ENCODE data around the gene CIPC.

CIPC gene

DNA sequence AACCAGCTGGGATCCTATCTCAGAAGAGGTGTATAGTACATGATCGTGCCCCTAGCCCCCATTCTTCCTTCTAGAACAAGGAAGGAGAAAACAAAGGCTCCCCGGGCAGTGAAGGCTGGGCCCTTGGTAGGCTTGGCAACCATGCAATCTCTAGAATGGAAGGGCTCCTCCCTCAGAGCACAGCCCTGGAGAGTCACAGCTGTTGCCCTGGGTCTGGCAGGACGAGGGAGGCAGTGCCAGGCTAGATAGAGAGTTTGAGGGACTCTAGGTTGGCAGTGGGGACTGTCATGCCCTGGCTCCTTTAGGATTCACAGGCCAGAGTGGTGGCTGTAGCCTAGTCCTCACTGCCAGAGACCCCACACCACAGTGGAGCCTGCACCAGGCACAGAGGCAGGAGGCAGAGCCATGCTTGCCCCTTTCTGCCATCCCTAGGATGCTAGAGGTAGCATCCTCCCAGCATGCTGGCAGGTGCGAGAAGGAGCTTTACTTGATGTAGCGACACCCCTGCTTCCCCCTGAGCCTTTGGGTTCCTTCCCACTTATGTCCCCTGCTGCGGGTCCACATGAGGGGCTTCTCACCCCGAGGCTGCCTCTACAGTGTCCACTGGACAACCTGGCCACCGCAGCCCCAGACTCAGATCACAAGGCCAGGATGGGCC is 33.4 kb upstream of the CIPC start:
- TF ChIP-seq ZNF274 (IDR thresholded peaks at IDR 0.05; ENCODE audit: low read depth, low read length), result no peak

DNA sequence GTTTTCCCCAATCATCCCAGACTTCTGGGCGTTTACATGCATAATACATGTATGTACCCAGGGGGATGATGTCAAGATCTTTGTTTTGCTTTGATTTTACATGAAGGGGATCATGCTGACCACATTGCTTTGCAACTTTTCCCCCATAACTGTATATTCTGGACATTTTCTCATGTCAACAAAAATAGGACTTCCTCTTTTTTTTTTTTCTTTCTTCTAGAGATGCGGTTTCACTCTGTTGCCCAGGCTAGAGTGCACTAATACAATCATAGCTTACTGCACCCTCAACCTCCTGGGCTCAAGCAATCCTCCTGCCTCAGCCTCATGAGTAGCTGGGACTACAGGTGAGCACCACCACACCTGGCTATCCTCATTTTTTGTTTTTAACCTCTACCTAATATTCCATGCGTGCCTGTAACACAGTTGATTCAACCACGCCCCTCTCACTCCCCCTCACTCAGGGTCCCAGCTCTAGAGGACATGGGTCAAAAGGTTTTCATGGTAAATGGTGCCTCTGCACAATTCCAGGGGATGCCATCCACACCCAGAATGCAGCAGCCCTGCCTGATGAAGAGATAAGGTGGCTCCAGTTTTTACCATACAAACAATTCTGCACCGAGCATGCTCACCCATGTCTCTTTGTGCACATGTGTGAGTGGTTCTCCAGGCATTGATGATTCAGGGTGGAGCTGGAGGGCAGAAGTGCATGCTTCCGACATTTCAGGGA is 32.0 kb upstream of the CIPC start:
- TF ChIP-seq ZNF274 (IDR thresholded peaks at IDR 0.05; ENCODE audit: low read depth, low read length), result no peak
- H3K4me3 ChIP-seq (ENCODE audit: low read length), result no peak overlapping the region

More for the DNA sequence above, 33.4 kb upstream of the CIPC start:
- H3K4me3 ChIP-seq (ENCODE audit: low read length), result no peak overlapping the region

GRCh38 chr14:77066578-77067172 is 31.4 kb upstream of the CIPC start:
- H3K4me3 ChIP-seq (ENCODE audit: low read length), result no peak overlapping the region
- TF ChIP-seq ZNF274 (IDR thresholded peaks at IDR 0.05; ENCODE audit: low read depth, low read length), result no peak

GRCh38 chr14:77067632-77068516 is 30.2 kb upstream of the CIPC start:
- TF ChIP-seq ZNF274 (IDR thresholded peaks at IDR 0.05; ENCODE audit: low read depth, low read length), result no peak
- no peak overlapping the region for H3K4me3 ChIP-seq (ENCODE audit: low read length)

- TF ChIP-seq ZNF274 (IDR thresholded peaks at IDR 0.05; ENCODE audit: low read depth, low read length), result no peak
Measured at GRCh38 chr14:77068517-77069200, 29.4 kb upstream of the CIPC start.

DNA sequence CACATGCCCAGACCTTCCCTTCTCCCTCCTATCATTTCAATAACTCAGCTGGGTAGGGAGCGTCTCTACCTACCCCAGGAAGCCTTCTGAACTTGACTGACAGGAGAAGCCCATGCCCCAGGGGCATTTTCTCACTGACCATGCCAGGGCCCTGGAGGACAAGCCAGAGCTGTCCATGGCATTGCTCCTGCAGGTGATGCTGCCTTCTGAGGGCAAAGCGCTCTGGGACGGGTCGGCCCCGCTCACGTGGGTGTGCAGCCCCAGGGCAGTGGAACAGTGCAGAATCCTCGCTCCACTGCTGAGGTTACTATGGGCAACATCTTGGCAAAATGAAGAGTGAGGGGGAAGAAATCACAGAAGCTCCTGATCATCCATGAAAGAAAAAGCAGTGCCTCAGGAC is 28.5 kb upstream of the CIPC start:
- no peak overlapping the region for H3K4me3 ChIP-seq (ENCODE audit: low read length)
- TF ChIP-seq ZNF274 (IDR thresholded peaks at IDR 0.05; ENCODE audit: low read depth, low read length), result no peak

More at GRCh38 chr14:77068517-77069200, 29.4 kb upstream of the CIPC start:
- no peak overlapping the region for H3K4me3 ChIP-seq (ENCODE audit: low read length)

DNA sequence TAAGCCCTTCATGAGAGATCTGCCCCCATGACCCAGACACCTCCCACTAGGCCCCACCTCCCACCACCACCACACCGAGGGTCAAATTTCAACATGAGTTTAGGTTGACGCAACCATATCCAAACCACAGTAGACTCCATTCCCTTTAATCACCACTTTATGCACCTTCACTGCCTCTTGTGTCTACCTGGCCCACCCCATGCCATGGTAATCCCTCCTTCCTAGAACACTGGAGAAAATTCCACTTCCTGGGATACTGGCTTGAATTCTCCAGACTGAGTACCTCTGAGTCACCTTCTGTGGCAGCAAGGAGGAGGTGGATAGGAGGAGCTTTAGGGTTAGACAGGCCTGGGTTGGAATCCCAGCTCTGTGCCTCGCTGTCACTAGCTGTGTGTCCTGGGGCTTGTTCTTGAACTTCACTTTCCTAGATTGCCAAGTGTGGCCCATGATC is 26.1 kb upstream of the CIPC start:
- no peak for TF ChIP-seq ZNF274 (IDR thresholded peaks at IDR 0.05; ENCODE audit: low read depth, low read length)
- H3K4me3 ChIP-seq (ENCODE audit: low read length), result no peak overlapping the region

DNA sequence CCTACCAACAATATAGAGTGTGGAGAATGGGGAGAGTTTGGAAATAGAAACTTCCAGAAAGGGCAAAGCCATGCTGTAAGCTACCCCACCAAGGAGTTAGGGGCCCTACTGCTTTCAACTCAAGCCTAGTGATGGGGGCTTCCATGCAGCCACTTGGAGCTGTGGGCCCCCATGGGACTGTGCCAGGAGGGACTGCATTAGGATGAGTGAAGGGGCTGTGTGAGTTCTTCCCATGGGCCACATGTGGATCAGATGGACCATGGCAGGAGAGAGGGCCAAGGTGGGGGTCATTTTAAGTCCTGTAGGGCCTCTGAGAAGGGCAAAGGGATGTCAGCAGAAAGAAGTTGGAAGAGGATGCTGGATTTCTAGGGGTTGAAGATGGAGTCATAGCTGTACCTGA is 23.1 kb upstream of the CIPC start:
- H3K4me3 ChIP-seq (ENCODE audit: low read length), result no peak overlapping the region
- TF ChIP-seq ZNF274 (IDR thresholded peaks at IDR 0.05; ENCODE audit: low read depth, low read length), result no peak

DNA sequence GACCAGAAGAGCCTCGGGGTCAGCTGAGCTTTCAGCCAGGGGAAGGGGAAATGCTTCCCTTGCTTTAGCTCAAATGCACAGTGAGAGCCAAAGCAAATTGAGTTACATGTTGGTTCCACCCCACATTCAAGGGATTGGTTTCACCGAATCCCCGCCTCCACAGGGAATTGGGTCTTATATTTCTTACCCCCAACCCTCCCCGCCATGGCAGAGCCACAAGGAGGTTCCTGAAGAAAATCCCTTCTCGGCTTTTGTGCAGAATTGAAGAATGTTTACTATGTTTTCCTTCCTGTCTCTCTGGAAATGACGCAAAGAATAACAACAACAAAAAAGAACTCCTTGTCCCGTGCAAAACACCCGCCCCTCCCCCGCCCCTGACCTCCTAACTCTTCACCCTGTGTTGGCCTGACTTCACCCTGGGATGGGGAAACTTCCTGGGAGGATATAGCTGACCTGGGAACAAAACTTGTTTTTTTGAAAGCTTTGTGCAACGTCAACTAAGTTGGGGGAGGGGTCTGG is 21.9 kb upstream of the CIPC start:
- H3K4me3 ChIP-seq (ENCODE audit: low read length), result no peak overlapping the region
- TF ChIP-seq ZNF274 (IDR thresholded peaks at IDR 0.05; ENCODE audit: low read depth, low read length), result no peak

GRCh38 chr14:77077040-77077439 is 21.0 kb upstream of the CIPC start:
- H3K4me3 ChIP-seq (ENCODE audit: low read length), result no peak overlapping the region
- TF ChIP-seq ZNF274 (IDR thresholded peaks at IDR 0.05; ENCODE audit: low read depth, low read length), result no peak

DNA sequence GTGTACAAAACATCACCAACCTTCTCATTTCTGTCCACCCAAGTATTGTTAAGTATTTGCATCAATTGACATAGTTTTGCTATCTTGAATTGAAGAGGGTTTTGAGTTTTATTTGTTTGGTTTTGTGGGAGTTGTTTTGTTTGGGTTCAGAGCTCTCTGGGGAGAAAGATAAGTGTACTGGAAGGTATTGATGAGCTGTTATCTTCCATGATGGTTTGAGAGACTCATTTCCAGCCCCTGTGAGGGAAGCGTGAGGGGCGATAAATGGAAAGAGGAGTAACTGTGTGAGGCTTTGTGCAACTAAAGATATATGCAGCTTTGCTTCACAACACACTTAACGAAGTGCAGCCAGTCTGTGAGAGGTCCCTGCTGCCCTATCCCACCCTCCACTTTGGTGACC is 15.7 kb upstream of the CIPC start:
- no peak for TF ChIP-seq ZNF274 (IDR thresholded peaks at IDR 0.05; ENCODE audit: low read depth, low read length)

DNA sequence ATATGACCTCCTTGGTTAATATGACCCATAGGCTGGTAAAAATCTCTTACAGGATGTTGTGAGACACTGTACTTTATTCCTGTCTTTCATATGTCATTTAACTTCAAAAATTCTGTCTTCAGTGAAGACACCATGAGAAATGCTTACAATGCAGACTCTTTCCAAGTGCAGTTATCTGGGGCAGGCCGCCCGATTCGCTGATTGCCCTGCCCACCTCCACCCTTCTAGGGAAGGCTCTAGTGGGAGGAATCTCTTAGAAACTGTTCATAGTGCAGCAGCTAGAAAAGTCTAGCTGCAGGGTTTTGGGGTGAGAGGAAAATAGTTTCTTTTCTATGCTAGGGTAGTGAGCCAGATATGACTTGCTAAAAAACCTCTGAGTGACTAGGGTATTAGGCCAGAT is 15.0 kb upstream of the CIPC start:
- no peak overlapping the region for H3K4me3 ChIP-seq (ENCODE audit: low read length)
- TF ChIP-seq ZNF274 (IDR thresholded peaks at IDR 0.05; ENCODE audit: low read depth, low read length), result no peak

More for the DNA sequence above, 15.7 kb upstream of the CIPC start:
- H3K4me3 ChIP-seq (ENCODE audit: low read length), result no peak overlapping the region

GRCh38 chr14:77084985-77085384 is 13.1 kb upstream of the CIPC start:
- no peak for TF ChIP-seq ZNF274 (IDR thresholded peaks at IDR 0.05; ENCODE audit: low read depth, low read length)

More at GRCh38 chr14:77084985-77085384, 13.1 kb upstream of the CIPC start:
- no peak overlapping the region for H3K4me3 ChIP-seq (ENCODE audit: low read length)
